Loucy (cell line): ENCODE results near the gene CKM.

ENCODE experiments used
- H2AFZ ChIP-seq: fragments of 200-600 bp; sonication (generic); 2 replicates; pipeline ENCODE4 v1.6.0; 2016; ENCODE audit warnings: antibody characterized with exemption, mild to moderate bottlenecking, low read length, moderate library complexity
- H3F3A ChIP-seq: fragments of 200-600 bp; 2 replicates; pipeline ENCODE4 v1.6.0; 2016; ENCODE audit warnings: antibody characterized with exemption, low read depth, mild to moderate bottlenecking
- H3K27me3 ChIP-seq: fragments of 200-600 bp; sonication (generic); 2 replicates; pipeline ENCODE4 v1.6.1; 2014; ENCODE audit warnings: low read length, mild to moderate bottlenecking; ENCODE audit not compliant: insufficient read depth, poor library complexity, severe bottlenecking
- H3K36me3 ChIP-seq: fragments of 200-600 bp; sonication (generic); 2 replicates; pipeline ENCODE4 v1.6.1; 2016; ENCODE audit warnings: low read length; ENCODE audit not compliant: insufficient read depth
- H3K4me1 ChIP-seq: fragments of 200-600 bp; sonication (generic); 2 replicates; pipeline ENCODE4 v1.5.1; 2014; ENCODE audit warnings: low read length, mild to moderate bottlenecking; ENCODE audit not compliant: insufficient read depth, poor library complexity, severe bottlenecking
- H3K4me2 ChIP-seq: fragments of 200-600 bp; sonication (generic); 2 replicates; pipeline ENCODE4 v1.6.0; 2014; ENCODE audit warnings: antibody characterized with exemption, low read length, low read depth, mild to moderate bottlenecking; ENCODE audit not compliant: poor library complexity, severe bottlenecking
- H3K4me3 ChIP-seq: fragments of 200-600 bp; sonication (generic); 2 replicates; pipeline ENCODE4 v1.5.1; 2014; ENCODE audit warnings: low read length, mild to moderate bottlenecking, mixed read lengths; ENCODE audit not compliant: poor library complexity, severe bottlenecking
- H3K79me2 ChIP-seq: fragments of 200-600 bp; sonication (generic); 2 replicates; pipeline ENCODE4 v1.6.1; 2014; ENCODE audit warnings: low read length; ENCODE audit not compliant: insufficient read depth
- H3K9ac ChIP-seq: fragments of 200-600 bp; sonication (generic); 2 replicates; pipeline ENCODE4 v1.6.0; 2014; ENCODE audit warnings: mild to moderate bottlenecking, low read depth, low read length, moderate library complexity; ENCODE audit not compliant: poor library complexity, severe bottlenecking
- H3K9me2 ChIP-seq: fragments of 200-600 bp; sonication (generic); replicated peaks from 2 replicates; pipeline ENCODE4 v1.6.1; 2016; ENCODE audit warnings: low read depth, low read length, mixed read lengths
- H3K9me3 ChIP-seq: fragments of 200-600 bp; sonication (generic); 2 replicates; pipeline ENCODE4 v1.6.1; 2014; ENCODE audit warnings: mild to moderate bottlenecking, antibody characterized with exemption, low read length, low read depth; ENCODE audit not compliant: insufficient read depth
- H4K20me1 ChIP-seq: fragments of 200-600 bp; sonication (generic); 2 replicates; pipeline ENCODE4 v1.6.0; 2014; ENCODE audit warnings: antibody characterized with exemption, low read length, mild to moderate bottlenecking; ENCODE audit not compliant: insufficient read depth, poor library complexity, severe bottlenecking
- CTCF ChIP-seq: fragments of 200-600 bp; sonication (generic); conservative IDR thresholded peaks from 2 replicates; pipeline ENCODE4 v1.5.1; 2014; ENCODE audit warnings: mild to moderate bottlenecking, antibody characterized with exemption, low read length
- EZH2phosphoT487 ChIP-seq: fragments of 200-600 bp; IDR thresholded peaks from 2 replicates; pipeline ENCODE4 v1.6.1; 2018; ENCODE audit warnings: antibody characterized with exemption, mild to moderate bottlenecking, moderate library complexity, borderline replicate concordance

CKM gene

DNA sequence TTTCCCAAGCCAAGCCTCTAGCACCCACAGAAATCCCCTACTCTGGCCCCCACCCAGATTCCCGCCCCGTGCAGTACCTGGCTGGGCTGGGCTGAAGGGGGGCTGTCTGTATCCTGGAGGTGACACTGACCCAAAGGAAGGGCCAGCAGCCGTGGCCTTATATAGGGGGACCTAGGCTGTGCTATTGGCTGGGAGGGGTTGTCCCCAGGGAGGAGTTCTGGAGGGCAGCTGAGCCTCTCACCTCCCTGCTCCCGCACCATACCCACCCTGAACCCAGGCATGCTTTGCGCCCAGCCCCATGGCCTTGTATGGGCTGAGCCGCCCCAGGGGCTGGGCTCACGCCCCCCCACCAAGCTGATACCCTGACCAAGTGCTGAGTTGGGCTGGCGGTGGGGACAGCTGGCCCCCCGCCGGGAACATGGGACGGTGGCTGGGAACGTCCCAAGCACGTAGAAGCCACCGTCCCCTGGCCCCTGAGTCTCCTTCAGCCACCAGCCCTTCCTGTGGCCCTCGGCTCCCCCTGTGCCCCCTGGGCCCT lies at the start of gene CKM:
TSS of gene CKM (minus strand) at position 132 of the 538 bp plus-strand sequence. CDS start 3,162 bp downstream, outside the sequence.
- Histone ChIP-seq H3K9ac (no peak within 1 kb of the TSS), H2AFZ (no peak within 1 kb of the TSS), H3F3A (no peaks in the 10 kb centered on the region), H3K27me3 (no peaks in the 10 kb centered on the region), H3K4me3 (no peak within 1 kb of the TSS), H3K9me3 (no peaks in the 10 kb centered on the region), H3K79me2 (no peaks in the 10 kb centered on the region), H3K4me1 (no peaks in the 10 kb centered on the region), H3K9me2 (no peaks in the 10 kb centered on the region), H4K20me1 (no peaks in the 10 kb centered on the region), H3K36me3 (no peaks in the 10 kb centered on the region), H3K4me2 (no peak within 1 kb of the TSS)
- TF ChIP-seq CTCF: no peak
- no peak for TF ChIP-seq EZH2phosphoT487

DNA sequence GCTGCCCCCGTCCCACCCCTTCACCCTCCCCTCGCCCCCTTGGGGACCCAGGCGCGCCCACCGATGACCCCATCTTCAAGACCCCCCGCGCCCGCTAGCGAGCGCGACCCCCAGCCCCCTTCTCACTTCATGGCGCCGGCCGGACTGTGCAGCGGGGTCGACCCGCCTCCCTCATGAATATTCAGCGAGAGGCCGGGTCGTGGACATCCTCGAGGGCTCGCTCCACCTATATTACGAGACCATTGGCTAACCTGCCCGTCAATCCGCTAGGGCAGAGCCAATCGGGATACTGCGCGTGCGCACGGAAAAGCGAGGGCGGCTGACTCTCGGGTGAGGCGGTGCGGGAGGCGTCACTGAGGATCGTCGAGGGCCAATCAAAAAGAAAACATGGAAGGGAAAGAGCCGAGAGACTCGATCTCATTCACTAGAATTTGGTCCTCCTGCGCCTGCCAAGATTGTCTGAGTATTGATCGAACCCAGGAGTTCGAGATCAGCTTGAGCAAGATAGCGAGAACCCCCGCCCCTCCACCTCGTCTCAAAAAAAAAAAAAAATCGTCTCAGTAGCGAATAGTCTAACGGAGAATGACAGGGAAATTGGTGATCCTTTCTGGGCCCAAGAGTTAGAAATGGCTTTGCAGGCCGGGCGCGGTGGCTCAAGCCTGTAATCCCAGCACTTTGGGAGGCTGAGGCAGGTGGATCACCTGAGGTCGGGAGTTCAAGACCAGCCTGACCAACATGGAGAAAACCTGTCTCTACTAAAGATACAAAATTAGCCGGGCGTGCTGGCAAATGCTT lies 47.9 kb upstream of the CKM start, which contains the start of gene ERCC2:
TSS of gene ERCC2 (minus strand) at position 164 of the 795 bp plus-strand sequence. CDS start at position 131, 33 bp downstream.
- peak within 1 kb of the TSS; percentile 88 for H3K4me2 ChIP-seq
- no peak for TF ChIP-seq CTCF
- TF ChIP-seq EZH2phosphoT487: no peak
- no peaks in the 10 kb centered on the region for H3K36me3 ChIP-seq
- no peaks in the 10 kb centered on the region for H3K27me3 ChIP-seq
- H3K4me3 ChIP-seq: peak within 1 kb of the TSS; percentile 98
- peak within 1 kb of the TSS; percentile 87 for H2AFZ ChIP-seq
- H3K9me3 ChIP-seq: no peaks in the 10 kb centered on the region
- H3K4me1 ChIP-seq: peaks cover 11% of the 10 kb centered on the region
- H4K20me1 ChIP-seq: no peaks in the 10 kb centered on the region
- H3K79me2 ChIP-seq: peaks cover 7% of the 10 kb centered on the region; the same call in 1 of the 2 replicates
- no peaks in the 10 kb centered on the region for H3F3A ChIP-seq
- H3K9me2 ChIP-seq: no peaks in the 10 kb centered on the region
- H3K9ac ChIP-seq: peak within 1 kb of the TSS; percentile 82

DNA sequence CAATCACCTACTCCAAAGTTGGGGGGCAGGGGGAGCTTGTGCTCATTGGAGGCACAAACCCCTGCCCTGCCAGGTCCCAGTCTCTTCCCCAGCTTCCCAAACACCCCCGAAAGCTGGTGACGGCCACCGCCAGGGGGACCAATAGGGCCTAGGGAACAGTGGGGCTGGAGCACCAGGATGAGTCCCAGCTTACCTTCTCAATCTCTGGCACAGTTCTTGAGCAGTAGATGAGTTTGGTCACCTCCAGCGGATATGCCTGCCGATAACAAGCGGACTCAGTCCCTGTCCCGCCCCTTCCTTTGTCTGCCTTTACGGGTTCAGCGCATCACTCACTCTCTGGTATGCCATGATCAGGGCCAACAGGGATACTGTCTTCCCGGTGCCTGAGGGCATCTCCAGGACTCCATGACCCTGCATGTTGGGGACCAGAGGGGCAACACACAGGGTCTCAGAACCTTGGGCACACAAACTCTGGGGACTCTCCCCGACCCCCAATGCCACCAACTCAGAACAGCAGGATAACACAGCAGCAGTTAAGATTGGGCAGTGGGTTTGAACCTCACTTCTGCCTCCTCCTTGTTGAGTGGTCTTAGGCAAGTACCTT lies 46.2 kb upstream of the CKM start:
- Histone ChIP-seq H3K36me3 (no peaks in the 10 kb centered on the region), H3K9ac (no peak overlapping the region), H3K27me3 (no peaks in the 10 kb centered on the region), H3K4me2 (peak overlapping the region; percentile 88), H3K4me3 (peak overlapping the region; percentile 21), H3K4me1 (peaks cover 11% of the 10 kb centered on the region), H3F3A (no peaks in the 10 kb centered on the region), H3K9me3 (no peaks in the 10 kb centered on the region), H4K20me1 (no peaks in the 10 kb centered on the region), H3K79me2 (peaks cover 7% of the 10 kb centered on the region; the same call in 1 of the 2 replicates), H2AFZ (no peak overlapping the region), H3K9me2 (no peaks in the 10 kb centered on the region)
- TF ChIP-seq CTCF (no peak), EZH2phosphoT487 (no peak)
